ENCODE measurements around the gene NOL8.

The NOL8 gene

DNA sequence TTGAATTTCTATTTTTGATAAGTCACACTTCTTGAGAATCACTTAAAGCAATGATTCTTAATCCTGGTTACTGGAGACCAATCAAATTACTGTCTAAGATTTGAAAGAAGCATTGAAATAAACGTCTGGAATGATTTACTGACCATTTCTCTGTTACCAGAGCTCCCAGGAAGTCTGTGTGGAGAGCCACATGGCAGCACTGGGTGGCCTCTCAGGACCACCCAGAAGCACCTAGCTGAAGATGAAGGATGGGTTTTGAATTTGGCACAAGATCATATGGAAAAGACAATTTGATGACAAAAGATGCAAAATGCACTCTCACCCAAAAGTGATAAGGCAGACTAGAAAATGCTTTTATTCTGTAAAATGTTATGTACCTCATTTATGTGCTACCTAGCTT lies 62.0 kb downstream of the NOL8 start:
- H3K9me3 Mint-ChIP-seq = no peaks in the 10 kb centered on the region
- no peaks in the 10 kb centered on the region for H3K27me3 Mint-ChIP-seq
- no peaks in the 10 kb centered on the region for H3K4me1 Mint-ChIP-seq (ENCODE audit: low read depth)
- peaks cover 94% of the 10 kb centered on the region for H3K36me3 Mint-ChIP-seq (ENCODE audit: low read depth)
- H3K4me3 Mint-ChIP-seq = no peak overlapping the region
- no peak overlapping the region for H3K27ac Mint-ChIP-seq

DNA sequence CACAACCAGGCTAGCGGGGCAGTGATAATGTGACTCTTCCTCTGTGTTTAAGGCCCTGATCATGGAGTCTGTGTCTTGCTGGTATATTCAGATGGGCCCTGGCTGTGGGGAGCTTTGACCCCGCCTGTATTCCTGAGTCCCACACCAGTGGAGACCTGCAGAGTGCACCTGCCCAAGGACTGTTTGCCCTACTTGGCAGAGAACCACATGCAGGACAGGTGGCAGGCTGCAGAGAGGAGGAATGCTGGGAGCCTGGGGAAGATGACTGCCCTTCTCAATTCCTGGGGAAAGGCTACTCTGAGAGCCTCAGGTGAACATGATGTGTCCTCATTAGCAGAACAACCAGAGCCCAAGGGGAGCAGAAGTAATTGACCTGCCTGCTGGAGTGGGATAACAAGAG lies 67.8 kb downstream of the NOL8 start:
- Mint-ChIP-seq H3K4me3 (no peak overlapping the region), H3K9me3 (no peaks in the 10 kb centered on the region), H3K27me3 (no peaks in the 10 kb centered on the region), H3K4me1 (ENCODE audit: low read depth) (no peaks in the 10 kb centered on the region), H3K36me3 (ENCODE audit: low read depth) (peaks cover 90% of the 10 kb centered on the region), H3K27ac (no peak overlapping the region)

DNA sequence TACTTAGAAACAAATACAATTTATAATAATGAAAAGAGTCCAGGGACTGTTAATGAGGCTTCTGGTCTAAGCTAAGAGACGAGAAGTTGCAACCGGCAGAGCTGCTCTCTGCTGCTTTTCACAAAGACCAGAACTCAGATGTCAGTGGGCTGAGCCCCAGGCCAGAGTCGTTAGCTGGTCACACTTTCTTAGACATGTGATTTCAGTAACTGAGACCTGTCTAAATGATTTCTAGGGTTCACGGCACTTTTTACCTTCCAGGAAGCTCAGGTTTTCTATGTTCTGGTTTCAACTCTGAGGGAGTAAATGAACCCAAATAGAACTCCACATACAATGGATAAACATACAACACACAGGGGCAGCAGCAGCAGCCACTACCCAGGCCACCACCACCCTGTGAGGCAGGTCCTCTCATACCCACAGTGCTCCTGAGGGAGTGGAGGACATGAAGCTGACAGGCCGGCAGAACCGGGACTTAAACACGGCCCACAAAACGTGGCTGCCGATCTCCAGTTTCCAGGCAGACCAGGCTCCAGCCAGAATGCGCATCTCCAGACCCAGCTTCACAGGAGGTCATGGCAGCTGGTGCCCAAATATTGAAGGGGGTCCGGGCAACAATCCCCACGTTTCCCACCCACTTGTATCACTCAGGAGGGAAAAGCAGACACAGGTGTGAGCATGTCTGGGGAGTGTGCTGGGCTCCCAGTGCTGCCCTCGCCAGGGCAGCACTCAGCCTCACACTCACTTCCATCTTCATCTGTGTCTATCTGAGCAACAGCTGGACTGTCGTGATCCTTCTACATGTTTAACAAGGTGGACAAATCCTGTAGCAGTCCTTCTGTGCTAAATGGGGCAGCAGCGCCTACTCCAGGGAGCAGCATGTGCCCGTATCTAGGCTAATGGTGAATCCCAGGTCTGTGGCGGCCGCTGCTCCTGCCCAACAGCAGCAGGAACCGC lies 70.5 kb downstream of the NOL8 start:
- Mint-ChIP-seq H3K4me3 (no peak overlapping the region), H3K9me3 (no peaks in the 10 kb centered on the region), H3K27ac (no peak overlapping the region), H3K27me3 (no peaks in the 10 kb centered on the region), H3K36me3 (ENCODE audit: low read depth) (peaks cover 92% of the 10 kb centered on the region), H3K4me1 (ENCODE audit: low read depth) (no peaks in the 10 kb centered on the region)

DNA sequence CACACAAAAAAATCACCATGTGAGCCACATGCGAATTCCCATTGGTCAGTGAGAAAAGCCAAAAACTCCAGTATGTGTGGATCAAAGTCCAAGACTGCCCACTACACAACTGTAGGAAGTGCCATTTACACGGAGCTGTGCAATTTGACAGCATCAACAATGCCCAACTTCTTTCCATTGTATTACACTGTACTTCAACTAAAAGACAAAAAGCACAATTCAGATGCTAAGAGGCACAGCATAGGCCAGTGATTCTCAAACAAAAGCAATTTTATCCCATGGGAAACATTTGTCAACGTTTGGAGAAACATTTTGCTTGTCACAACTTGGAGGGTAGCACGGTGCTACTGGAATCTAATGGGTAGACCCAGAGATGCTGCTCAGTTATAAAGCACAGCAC lies 71.5 kb downstream of the NOL8 start:
- Mint-ChIP-seq H3K4me3 (no peak overlapping the region), H3K27me3 (no peaks in the 10 kb centered on the region), H3K4me1 (ENCODE audit: low read depth) (no peaks in the 10 kb centered on the region), H3K9me3 (no peaks in the 10 kb centered on the region), H3K27ac (no peak overlapping the region), H3K36me3 (ENCODE audit: low read depth) (peaks cover 92% of the 10 kb centered on the region)

DNA sequence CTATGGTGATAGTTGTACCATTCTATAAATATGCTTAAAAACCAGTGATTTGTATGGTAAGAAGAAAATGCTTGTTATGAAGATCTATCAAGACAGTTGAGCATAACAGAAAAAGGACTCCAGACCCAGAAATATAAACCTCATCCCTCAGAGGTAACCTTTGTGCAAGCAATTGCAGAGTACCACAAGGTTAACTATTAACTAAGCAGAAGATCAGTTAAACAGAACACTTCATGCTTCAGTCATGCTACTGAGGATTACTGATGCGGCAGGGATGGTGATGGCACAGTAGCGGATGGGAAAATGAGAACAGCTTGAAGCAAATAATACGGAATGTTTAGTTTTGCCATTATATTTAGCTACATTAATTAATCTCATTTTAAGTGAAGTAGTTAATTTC lies 77.2 kb downstream of the NOL8 start:
- Mint-ChIP-seq H3K27me3 (no peaks in the 10 kb centered on the region), H3K4me1 (ENCODE audit: low read depth) (no peaks in the 10 kb centered on the region), H3K27ac (no peak overlapping the region), H3K9me3 (no peaks in the 10 kb centered on the region), H3K4me3 (no peak overlapping the region), H3K36me3 (ENCODE audit: low read depth) (peaks cover 87% of the 10 kb centered on the region)

All from stimulated activated naive CD8-positive, alpha-beta T cell treated with anti-CD3 and anti-CD28 coated beads, Interleukin-15, Interleukin-2, amounts not matched to agents 100 ng/mL and 50 ng/mL, for 24 hours (primary cell).